Mononuclear cell (primary cell): Measurements from ENCODE around the gene ILDR1. TPM values are rescaled to one million over a fixed set of nuclear protein-coding genes. Genes with fewer than 3 reads are reported as not detected.

Source experiments
- H3K27me3 ChIP-seq: 2 replicates; pipeline ENCODE4 v1.6.0; 2011; ENCODE audit warnings: low read length, control low read depth; ENCODE audit not compliant: insufficient read depth
- H3K4me1 ChIP-seq: 2 replicates; pipeline ENCODE4 v1.5.1; 2011; ENCODE audit warnings: mild to moderate bottlenecking, low read length, control low read depth; ENCODE audit not compliant: insufficient read depth
- H3K4me3 ChIP-seq: 2 replicates; pipeline ENCODE4 v1.5.1; 2011; ENCODE audit warnings: mild to moderate bottlenecking, low read length, moderate library complexity
- H3K9me3 ChIP-seq: 2 replicates; pipeline ENCODE4 v1.5.1; 2011; ENCODE audit warnings: low read depth, mild to moderate bottlenecking, control low read depth, low read length
- total RNA-seq: library from RNA; depleted of rRNA; stranded (reverse); fragments of >200 nt; gene quantifications from one replicate; pipeline ENCODE4 v1.2.3, GENCODE V29; 2012

ILDR1 gene
- total RNA-seq, 1 donor, result 0.21 TPM

DNA sequence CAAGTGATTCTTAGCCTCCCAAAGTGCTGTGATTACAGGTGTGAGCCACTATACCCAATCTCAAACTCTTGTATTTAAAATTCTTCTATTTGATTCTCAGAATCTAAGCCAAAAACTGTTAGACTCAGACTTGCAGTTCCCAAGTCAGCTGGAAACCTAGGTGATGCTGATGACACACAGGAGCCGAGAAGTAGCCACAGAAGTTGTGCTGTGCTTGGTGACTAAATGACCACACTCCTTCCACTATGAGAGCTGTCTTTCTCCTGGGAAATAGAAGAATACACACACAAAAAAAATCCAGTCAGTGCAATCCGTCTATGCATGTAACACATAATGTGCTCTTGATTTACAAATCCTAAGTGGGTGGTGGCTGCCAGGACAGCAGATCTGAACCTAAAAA lies 33.9 kb downstream of the ILDR1 start:
- Histone ChIP-seq H3K9me3 (no peaks in the 10 kb centered on the region), H3K4me3 (no peak overlapping the region), H3K27me3 (no peaks in the 10 kb centered on the region), H3K4me1 (peaks cover 30% of the 10 kb centered on the region)

DNA sequence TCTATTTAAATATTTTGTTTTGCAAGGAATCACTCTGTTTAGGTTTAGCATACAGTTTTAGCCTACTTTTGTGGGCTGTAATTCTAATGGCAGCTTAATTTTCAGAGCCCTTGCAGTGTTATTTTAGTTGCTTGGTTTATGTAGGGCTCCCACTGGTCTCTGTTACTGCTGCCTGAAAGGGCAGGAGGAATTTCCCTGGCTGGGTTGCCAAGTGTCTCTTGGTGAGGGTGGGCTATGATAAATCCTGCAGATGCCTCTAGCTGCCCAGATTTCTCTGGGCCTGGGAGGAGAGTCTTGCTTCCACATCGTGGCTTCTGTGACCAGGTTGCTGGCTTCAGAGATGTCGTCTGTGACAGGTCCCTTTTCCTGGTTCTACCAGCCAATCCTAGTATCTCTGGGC lies 36.2 kb downstream of the ILDR1 start:
- H3K4me1 ChIP-seq, result peaks cover 11% of the 10 kb centered on the region
- H3K27me3 ChIP-seq, result no peaks in the 10 kb centered on the region
- H3K9me3 ChIP-seq, result no peaks in the 10 kb centered on the region
- no peak overlapping the region for H3K4me3 ChIP-seq

DNA sequence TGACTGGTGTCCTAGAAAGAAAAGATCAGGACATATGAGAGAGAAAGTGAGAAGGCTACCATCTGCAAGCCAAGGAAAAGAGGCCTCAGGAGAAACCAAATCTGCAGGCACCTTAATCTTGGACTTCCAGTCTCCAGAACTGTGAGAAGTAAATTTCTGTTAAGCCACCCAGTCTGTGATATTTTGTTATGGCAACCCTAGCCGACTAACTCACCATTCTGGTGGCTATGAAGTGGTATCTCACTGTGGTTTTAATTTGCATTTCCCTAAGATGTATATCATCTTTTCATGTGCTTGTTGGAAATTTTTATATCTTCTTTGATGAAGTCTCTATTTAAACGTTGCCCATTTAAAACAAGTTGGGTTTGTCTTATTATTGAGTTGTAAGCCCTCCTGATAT lies 40.6 kb downstream of the ILDR1 start:
- H3K9me3 ChIP-seq, result no peaks in the 10 kb centered on the region
- no peak overlapping the region for H3K4me3 ChIP-seq
- H3K27me3 ChIP-seq, result no peaks in the 10 kb centered on the region
- peaks cover 10% of the 10 kb centered on the region for H3K4me1 ChIP-seq

DNA sequence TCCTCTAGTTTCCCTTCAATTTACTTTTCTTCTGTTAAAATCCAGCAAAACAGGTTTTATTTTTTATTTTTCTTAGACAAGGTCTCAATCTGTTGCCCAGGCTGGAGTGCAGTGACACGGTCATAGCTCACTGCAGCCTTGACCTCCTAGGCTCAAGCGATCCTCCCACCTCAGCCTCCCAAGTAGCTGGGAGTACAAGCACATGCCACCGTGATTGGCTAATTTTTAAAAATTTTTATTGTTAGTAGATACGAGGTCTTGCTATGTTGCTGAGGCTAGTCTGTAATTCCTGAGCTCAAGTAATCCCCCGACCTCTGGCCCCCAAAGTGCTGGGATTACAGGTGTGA lies 41.6 kb downstream of the ILDR1 start:
- Histone ChIP-seq H3K4me3 (no peak overlapping the region), H3K9me3 (no peaks in the 10 kb centered on the region), H3K4me1 (peaks cover 10% of the 10 kb centered on the region), H3K27me3 (no peaks in the 10 kb centered on the region)

DNA sequence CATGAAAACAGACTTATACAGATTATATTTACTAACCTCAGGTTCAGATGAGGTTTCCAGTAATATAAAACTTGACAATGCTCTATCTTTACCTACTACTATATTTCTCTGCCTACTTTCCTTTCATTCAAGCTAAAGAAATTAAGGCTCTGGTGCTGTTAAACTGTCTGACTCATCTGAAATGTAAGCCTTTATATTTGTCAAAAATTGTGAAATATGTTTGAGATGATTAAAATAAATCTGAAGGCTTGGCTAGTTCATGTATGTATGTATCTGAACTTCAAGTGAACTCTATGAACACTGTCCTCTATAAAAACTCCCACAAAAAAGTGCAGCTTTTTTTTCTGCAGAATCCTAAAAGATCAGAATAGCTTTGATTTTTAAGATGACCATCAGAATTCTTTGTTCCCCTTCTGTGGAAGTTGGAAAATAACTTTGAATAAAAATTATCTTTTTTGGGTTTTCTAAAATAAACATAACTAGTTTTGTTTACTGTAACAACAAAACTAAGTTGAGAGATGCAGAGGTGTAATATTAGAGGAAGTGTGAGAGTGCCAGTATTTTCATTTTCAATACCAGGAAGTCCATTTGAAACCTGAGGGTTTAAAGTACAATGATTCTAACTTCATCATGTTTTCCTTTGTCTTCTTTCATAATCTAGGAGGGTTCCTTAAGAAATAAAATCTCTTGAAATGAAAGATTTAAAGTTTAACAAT lies 42.2 kb downstream of the ILDR1 start:
- Histone ChIP-seq H3K27me3 (no peaks in the 10 kb centered on the region), H3K9me3 (no peaks in the 10 kb centered on the region), H3K4me1 (peaks cover 10% of the 10 kb centered on the region), H3K4me3 (no peak overlapping the region)

DNA sequence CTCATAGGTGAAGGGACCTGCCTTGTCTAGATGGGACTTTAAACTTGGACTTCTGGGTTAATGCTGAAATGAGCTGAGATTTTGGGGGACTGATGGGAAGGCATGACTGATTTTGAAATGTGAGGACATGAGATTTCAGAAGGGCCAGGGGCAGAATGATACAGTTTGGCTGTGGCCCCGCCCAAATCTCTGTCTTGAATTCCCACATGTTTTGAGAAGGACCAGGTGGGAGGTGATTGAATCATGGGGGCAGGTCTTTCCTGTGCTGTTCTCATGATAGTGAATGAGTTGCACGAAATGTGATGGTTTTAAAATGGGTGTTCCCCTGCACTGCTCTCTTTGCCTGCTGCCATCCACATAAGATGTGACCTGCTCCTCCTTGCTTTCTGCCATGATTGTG lies 42.8 kb downstream of the ILDR1 start:
- Histone ChIP-seq H3K4me1 (peaks cover 10% of the 10 kb centered on the region), H3K4me3 (no peak overlapping the region), H3K9me3 (no peaks in the 10 kb centered on the region), H3K27me3 (no peaks in the 10 kb centered on the region)

DNA sequence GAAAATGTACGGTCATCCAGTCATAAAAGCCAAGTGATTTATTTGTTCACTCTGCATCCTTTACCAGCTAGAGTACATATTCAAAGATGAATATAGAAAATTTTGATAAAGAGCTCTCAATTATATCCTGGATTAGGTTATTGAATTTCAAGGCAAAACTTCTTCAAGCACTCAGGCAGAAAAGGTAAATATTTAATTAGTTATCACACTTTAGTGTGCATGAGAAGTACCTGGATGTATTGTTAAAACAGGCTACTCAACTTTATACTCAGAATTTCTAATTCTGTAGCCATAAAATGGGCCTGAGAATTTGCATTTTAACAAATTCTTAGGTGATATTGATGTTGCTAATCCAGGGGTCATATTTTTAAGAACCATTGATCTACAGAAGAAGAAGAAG lies 45.3 kb downstream of the ILDR1 start:
- no peak overlapping the region for H3K4me3 ChIP-seq
- peaks cover 10% of the 10 kb centered on the region for H3K4me1 ChIP-seq
- no peaks in the 10 kb centered on the region for H3K27me3 ChIP-seq
- H3K9me3 ChIP-seq, result no peaks in the 10 kb centered on the region

DNA sequence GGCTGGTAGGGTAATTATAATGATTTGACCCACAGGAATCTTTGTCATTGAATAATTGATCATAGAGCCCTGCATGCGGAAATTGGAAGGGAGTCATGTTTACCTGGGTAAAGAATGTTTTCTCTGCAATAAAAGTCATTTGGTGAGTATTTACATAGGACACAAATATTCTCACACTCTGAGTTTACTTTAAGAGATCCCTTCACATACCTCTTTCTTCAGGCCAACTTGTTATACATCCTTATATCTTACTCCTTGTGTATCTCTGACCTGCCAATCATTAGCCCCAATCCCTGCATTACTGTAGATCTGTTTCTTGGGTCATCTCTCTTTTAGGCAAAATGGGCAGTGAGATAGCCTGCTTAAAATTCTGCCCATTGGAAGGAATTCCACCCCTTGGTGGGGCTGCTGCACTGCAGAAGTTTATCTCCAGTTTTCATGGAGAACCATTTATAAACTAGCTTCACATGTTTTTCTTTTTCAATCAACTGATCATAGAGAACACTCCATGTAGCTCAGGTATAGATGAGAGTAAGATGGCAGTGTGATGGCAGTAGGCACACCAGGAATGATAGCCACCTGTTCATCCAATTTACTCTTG lies 46.2 kb downstream of the ILDR1 start:
- Histone ChIP-seq H3K4me1 (peaks cover 10% of the 10 kb centered on the region), H3K9me3 (no peaks in the 10 kb centered on the region), H3K27me3 (no peaks in the 10 kb centered on the region)

DNA sequence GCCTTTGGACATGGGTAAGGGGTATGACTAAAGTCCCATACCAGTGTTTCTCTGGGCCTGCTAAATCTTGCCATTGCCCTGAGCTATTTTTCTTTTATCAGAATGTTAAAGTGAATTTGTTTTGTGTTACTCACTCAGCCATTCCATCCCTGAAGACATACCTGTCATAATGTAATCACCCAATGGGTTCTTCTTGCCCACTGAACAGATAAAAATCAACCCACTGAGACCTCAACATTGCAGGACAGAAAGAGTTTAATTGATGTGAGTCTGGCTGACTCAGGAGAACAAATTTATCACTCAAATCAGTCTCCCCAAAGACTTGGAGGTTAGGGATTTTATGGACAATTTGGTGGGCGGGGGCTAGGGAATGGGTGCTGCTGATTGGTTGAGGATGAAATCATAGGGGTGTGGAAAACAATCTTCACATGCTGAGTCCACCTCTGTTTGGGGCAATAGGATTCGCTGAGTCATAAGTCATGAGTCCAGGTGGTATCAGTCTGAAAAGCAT lies 47.4 kb downstream of the ILDR1 start:
- H3K4me1 ChIP-seq, result peaks cover 3% of the 10 kb centered on the region
- H3K4me3 ChIP-seq, result no peak overlapping the region
- no peaks in the 10 kb centered on the region for H3K27me3 ChIP-seq
- H3K9me3 ChIP-seq, result no peaks in the 10 kb centered on the region

More for the DNA sequence above, 46.2 kb downstream of the ILDR1 start:
- no peak overlapping the region for H3K4me3 ChIP-seq

DNA sequence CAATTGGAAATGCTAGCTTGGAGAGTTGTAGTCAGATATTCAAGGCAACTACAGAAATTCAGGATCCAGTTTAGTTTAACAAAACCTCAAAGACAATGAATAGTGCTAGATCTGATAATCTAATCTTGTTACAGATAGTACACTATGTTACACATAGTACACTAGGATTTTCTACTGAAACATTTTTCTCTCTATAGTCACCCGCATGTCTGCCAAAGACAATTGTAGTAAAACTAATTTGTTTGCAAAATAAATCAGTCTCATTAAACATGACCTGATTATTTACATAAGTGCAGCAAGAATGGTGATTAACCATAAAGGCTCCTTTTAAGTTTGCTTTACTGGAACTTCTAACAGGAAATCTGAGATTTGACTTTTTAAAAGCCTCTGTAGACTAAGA lies 52.0 kb downstream of the ILDR1 start:
- Histone ChIP-seq H3K27me3 (no peaks in the 10 kb centered on the region), H3K4me3 (no peak overlapping the region), H3K9me3 (peaks cover 5% of the 10 kb centered on the region), H3K4me1 (no peaks in the 10 kb centered on the region)

DNA sequence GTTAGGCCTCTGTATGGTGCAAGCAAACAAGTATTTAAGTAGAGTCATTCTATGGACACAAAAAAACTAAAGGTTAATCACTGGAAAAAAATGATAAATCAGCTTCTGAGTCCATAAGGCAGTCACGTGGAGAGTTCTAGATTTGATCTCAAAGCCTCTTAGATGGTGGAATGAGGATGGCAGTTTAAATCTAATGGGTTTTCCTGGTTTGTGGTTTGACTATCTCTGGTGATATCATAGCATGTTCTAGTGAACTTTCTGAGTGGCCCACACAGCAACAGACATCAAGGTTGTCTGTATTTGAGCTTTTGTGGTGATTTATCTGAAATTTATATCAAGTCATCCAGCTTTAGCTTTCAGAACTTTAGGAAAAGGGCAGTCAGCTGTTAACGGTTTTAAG lies 52.4 kb downstream of the ILDR1 start:
- Histone ChIP-seq H3K4me1 (no peaks in the 10 kb centered on the region), H3K27me3 (no peaks in the 10 kb centered on the region), H3K4me3 (no peak overlapping the region), H3K9me3 (peaks cover 5% of the 10 kb centered on the region)

DNA sequence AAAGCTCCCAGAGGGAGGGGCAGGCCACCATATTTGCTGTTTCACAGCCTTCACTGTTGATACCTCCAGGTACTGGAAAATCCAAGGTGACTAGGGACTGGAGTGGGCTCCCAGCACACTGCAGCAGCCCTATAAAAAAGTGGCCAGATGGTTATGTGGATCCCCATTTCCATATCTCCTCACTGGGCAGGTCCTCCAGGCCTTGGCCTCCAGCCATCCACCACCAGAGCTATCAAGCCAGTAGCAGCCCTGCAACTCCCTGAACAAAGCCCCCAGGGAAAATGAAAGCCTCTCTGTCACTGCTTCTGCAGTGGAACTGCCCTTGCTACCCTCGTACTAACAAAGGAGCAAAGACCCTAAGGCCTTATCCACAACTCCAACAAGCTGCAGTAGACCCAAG lies 58.4 kb downstream of the ILDR1 start:
- Histone ChIP-seq H3K27me3 (no peaks in the 10 kb centered on the region), H3K4me3 (no peak overlapping the region), H3K4me1 (peaks cover 3% of the 10 kb centered on the region), H3K9me3 (peaks cover 5% of the 10 kb centered on the region)

DNA sequence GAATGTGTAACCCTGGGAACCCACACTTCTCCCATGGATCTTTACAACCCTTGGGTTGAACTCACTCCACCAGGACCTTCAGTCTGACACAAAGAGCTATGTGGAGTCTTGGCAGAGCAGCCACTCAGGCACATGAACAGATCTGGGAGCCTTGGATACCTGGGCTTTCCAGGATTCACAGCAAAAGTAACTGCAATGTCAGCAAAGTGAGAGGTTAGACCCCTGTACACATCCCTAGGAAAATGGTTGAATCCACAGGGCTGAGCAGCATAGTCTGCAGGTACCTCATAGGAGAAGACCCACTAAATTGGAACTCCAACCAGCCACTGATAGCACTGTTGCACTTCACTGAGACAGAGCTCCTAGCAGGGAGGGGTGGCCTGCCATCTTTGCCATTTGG lies 59.6 kb downstream of the ILDR1 start:
- Histone ChIP-seq H3K9me3 (peaks cover 5% of the 10 kb centered on the region), H3K27me3 (no peaks in the 10 kb centered on the region), H3K4me3 (no peak overlapping the region), H3K4me1 (peaks cover 15% of the 10 kb centered on the region)

DNA sequence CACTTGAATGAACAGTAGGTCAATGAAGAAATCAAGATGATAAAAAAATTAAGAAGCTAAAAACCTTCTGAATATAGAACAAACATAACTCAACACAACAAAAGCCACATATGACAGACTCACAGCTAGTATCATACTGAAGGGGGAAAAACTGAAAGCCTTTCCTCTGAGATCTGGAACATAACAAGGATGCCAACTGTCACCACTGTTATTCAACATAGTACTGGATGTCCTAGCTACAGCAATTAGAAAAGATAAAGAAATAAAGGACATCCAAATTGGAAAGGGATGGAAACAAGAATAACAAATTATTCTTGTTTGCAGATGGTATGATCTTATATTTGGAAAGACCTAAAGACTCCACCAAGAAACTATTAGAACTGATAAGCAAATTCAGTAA lies 60.8 kb downstream of the ILDR1 start:
- H3K4me3 ChIP-seq, result no peak overlapping the region

DNA sequence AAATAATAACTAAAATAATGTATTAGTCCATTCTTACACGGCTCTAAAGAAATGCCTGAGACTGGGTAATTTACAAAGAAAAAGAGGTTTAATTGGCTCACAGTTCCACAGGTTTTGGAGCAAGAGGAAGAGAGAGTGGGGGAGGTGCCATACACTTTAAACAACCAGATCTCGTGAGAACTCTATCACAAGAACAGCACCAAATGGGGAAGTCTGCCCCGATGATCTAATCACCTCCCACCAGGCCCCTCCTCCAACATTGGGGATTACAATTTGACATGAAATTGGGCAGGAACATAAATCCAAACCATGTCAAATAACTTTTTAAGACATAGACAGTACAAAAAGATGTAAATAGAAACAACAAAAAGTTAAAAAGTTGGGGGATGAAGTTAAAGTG lies 63.2 kb downstream of the ILDR1 start:
- peaks cover 26% of the 10 kb centered on the region for H3K4me1 ChIP-seq
- no peaks in the 10 kb centered on the region for H3K27me3 ChIP-seq
- H3K4me3 ChIP-seq, result no peak overlapping the region
- H3K9me3 ChIP-seq, result no peaks in the 10 kb centered on the region

More for the DNA sequence above, 60.8 kb downstream of the ILDR1 start:
- peaks cover 24% of the 10 kb centered on the region for H3K4me1 ChIP-seq
- H3K9me3 ChIP-seq, result peaks cover 5% of the 10 kb centered on the region
- no peaks in the 10 kb centered on the region for H3K27me3 ChIP-seq
